Ovary (tissue), 3 donors: Measurements from ENCODE around the gene CELF2.

Experiments
- EP300 ChIP-seq: sonication (generic); formaldehyde crosslinking; IDR thresholded peaks from one replicate; pipeline ENCODE4 v1.6.1; 2017; ENCODE audit warnings: antibody characterized with exemption
- POLR2A ChIP-seq: fragments of 450-650 bp; IDR thresholded peaks from one replicate; pipeline ENCODE4 v1.6.1; 2017; ENCODE audit warnings: antibody characterized with exemption, mild to moderate bottlenecking, moderate library complexity
- TF ChIP-seq, protein P1 (sequence below), 3 donors: fragments of 450-650 bp in 2 of 3; fragments of 200-600 bp in 1 of 3; IDR thresholded peaks; one replicate each; pipeline versions ENCODE4 v1.5.1 to v1.8.0; 2016 to 2022; ENCODE audit warnings: antibody characterized with exemption in 3 of 3, mild to moderate bottlenecking in 1 of 3
- donor health status: DM: no; HTN: no; CAD: no.

DNA sequence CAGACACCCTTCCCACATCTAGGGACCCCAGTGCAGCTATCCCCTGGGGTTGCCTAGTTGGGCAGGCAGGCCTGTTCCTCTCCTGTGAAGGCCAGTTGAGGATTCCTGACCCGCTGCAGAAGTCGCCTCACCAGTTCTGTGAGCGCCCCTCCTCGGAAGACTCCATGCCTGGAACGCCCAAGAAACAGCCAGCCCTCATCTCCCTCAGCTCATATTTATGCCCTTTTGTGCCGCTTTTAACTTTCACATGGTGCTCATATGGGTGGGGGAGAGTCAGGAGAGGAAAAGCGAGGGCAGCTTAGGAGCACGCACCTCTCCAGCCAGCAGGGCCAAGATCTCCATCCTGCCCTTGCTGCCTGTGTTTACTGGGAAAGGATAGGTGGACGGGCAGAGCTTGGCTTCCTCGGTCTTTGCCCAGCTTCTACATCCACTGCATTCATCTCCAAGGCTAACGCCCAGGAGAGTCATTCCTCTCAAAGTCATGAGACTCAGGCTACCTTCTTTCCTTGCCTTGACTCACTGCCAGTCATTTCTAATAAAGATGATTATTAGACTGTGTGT is 307.2 kb downstream of the CELF2 start:
- TF ChIP-seq, protein P1, sequence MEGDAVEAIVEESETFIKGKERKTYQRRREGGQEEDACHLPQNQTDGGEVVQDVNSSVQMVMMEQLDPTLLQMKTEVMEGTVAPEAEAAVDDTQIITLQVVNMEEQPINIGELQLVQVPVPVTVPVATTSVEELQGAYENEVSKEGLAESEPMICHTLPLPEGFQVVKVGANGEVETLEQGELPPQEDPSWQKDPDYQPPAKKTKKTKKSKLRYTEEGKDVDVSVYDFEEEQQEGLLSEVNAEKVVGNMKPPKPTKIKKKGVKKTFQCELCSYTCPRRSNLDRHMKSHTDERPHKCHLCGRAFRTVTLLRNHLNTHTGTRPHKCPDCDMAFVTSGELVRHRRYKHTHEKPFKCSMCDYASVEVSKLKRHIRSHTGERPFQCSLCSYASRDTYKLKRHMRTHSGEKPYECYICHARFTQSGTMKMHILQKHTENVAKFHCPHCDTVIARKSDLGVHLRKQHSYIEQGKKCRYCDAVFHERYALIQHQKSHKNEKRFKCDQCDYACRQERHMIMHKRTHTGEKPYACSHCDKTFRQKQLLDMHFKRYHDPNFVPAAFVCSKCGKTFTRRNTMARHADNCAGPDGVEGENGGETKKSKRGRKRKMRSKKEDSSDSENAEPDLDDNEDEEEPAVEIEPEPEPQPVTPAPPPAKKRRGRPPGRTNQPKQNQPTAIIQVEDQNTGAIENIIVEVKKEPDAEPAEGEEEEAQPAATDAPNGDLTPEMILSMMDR (IDR thresholded peaks at IDR 0.05) = no peak
- TF ChIP-seq EP300 (no peak), POLR2A (no peak)
